ENCODE results near the gene CCNG1.

GRCh38 chr5:163456029-163456589, 18.7 kb downstream of the CCNG1 start:
- TF ChIP-seq EZH2phosphoT487 (IDR thresholded peaks at IDR 0.05; ENCODE audit: low read depth) (no peak), CTCF (IDR thresholded peaks at IDR 0.05; ENCODE audit: low read depth, low read length) (no peak)
